ENCODE data around the gene OR52H1. TPM values are rescaled to one million over a fixed set of nuclear protein-coding genes. Genes with fewer than 3 reads are reported as not detected.

The OR52H1 gene
- total RNA-seq, 1 donor from 2014 or later: not detected

DNA sequence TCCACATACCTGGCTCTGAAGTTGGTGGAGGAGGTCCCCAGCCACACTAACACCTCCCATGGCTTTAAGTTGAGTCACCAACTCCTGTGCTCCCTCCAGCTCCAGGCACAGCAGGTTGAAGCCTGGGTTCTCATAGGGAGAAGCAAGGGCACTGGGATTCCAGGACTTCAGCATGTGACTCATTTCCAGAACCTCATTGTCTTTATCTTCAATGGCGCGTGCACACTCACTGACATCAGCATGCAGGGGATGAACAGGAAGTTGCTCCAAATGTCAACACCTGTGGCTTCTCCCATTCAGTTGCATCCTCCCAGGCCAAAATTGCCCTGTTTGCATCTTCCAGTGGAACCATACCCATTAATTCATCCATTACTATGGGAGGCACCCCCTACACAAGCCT lies 26.0 kb downstream of the OR52H1 start:
- intact Hi-C loops (cut with micrococcal nuclease): no loop called here
- H3K9me3 ChIP-seq (replicated peaks): no peaks in the 10 kb centered on the region
- no peaks in the 10 kb centered on the region for H3K4me1 ChIP-seq
- no peak overlapping the region for H3K4me3 ChIP-seq
- TF ChIP-seq, protein P1, sequence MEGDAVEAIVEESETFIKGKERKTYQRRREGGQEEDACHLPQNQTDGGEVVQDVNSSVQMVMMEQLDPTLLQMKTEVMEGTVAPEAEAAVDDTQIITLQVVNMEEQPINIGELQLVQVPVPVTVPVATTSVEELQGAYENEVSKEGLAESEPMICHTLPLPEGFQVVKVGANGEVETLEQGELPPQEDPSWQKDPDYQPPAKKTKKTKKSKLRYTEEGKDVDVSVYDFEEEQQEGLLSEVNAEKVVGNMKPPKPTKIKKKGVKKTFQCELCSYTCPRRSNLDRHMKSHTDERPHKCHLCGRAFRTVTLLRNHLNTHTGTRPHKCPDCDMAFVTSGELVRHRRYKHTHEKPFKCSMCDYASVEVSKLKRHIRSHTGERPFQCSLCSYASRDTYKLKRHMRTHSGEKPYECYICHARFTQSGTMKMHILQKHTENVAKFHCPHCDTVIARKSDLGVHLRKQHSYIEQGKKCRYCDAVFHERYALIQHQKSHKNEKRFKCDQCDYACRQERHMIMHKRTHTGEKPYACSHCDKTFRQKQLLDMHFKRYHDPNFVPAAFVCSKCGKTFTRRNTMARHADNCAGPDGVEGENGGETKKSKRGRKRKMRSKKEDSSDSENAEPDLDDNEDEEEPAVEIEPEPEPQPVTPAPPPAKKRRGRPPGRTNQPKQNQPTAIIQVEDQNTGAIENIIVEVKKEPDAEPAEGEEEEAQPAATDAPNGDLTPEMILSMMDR (IDR thresholded peaks at IDR 0.05; ENCODE audit: borderline replicate concordance): no peak
- no peak overlapping the region for H3K27ac ChIP-seq (replicated peaks)
- no peaks in the 10 kb centered on the region for H3K27me3 ChIP-seq (ENCODE audit: low read depth)
- no peak for DNase-seq
- H3K36me3 ChIP-seq: no peaks in the 10 kb centered on the region

DNA sequence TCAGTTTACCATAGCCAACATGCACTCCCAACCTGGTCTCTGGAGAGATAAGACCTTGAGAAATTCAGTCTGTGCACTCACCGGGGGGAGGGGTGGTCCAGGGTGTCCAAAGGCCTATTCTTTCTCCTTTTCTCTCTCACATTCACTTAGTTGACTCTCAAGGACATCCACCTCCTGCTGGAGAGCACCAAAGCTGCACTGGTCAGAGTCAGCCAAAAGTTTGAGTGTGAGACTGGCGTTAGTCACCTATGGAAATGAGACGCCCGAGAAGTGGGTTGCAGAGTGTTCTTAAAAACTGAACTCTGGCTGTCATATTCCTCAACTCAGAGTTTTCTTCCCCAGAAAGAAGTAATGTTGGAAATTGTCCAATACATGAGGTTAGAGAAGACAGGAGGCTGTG lies 26.8 kb downstream of the OR52H1 start:
- no peak for DNase-seq
- Histone ChIP-seq H3K4me3 (no peak overlapping the region), H3K27ac (replicated peaks) (no peak overlapping the region), H3K27me3 (ENCODE audit: low read depth) (no peaks in the 10 kb centered on the region), H3K36me3 (no peaks in the 10 kb centered on the region), H3K9me3 (replicated peaks) (no peaks in the 10 kb centered on the region), H3K4me1 (no peaks in the 10 kb centered on the region)
- intact Hi-C loops (cut with micrococcal nuclease): no loop called here
- TF ChIP-seq, protein P1 (IDR thresholded peaks at IDR 0.05; ENCODE audit: borderline replicate concordance): no peak

DNA sequence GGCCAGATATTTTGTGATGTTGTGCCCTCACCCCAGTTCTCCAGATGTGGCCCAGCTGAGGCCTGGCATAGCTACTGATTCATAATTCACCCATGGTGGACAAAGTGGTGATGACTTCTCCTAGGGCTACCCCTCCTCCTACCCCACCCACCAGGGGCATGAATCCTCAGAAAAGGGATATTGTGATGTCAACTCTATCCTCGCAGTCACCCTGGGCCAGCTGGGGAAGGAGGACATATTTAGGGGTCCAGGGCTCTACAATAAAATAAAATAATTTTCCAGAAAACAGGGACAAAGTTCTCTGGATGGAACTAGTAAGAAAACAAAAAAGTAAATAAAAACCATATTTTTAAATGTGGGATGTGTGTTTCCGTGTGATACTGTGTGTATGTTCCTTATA lies 31.7 kb downstream of the OR52H1 start, which contains the start of gene UBQLNL:
TSS of gene UBQLNL (minus strand) at position 101 of the 400 bp plus-strand sequence. CDS start 258 bp downstream, outside the sequence.
- TF ChIP-seq, protein P1 (IDR thresholded peaks at IDR 0.05; ENCODE audit: borderline replicate concordance): no peak
- intact Hi-C loops (cut with micrococcal nuclease): no loop called here

DNA sequence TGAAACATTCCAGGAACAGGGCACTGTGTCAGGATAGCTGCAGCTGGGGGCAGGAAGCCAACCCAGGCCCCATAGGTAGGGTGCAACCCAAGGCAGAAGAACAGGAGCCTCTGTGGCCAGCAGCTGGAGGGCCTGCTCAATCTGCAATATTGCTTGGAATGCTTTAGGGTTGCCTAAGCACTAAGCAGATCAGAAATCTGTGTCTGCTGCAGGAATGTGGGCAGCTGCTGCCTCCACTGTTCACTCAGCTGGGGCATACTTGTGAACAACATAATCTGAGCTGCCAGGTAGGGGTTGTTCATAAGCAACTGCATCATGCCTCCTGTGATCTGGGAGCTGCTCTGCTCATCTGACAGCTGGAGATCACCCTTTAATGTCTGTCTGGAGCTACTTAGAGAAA lies 33.5 kb downstream of the OR52H1 start:
- Histone ChIP-seq H3K4me3 (no peak overlapping the region), H3K36me3 (no peaks in the 10 kb centered on the region), H3K27ac (replicated peaks) (no peak overlapping the region), H3K27me3 (ENCODE audit: low read depth) (no peaks in the 10 kb centered on the region), H3K4me1 (no peaks in the 10 kb centered on the region), H3K9me3 (replicated peaks) (no peaks in the 10 kb centered on the region)
- intact Hi-C loops (cut with micrococcal nuclease): no loop called here
- DNase-seq: no peak
- TF ChIP-seq, protein P1 (IDR thresholded peaks at IDR 0.05; ENCODE audit: borderline replicate concordance): no peak

More for the DNA sequence above, 31.7 kb downstream of the OR52H1 start, which contains the start of gene UBQLNL:
- H3K4me3 ChIP-seq: no peak within 1 kb of the TSS
- no peaks in the 10 kb centered on the region for H3K4me1 ChIP-seq
- no peaks in the 10 kb centered on the region for H3K27me3 ChIP-seq (ENCODE audit: low read depth)
- no peaks in the 10 kb centered on the region for H3K36me3 ChIP-seq
- H3K9me3 ChIP-seq (replicated peaks): no peaks in the 10 kb centered on the region
- H3K27ac ChIP-seq (replicated peaks): no peak within 1 kb of the TSS
- DNase-seq: no peak

DNA sequence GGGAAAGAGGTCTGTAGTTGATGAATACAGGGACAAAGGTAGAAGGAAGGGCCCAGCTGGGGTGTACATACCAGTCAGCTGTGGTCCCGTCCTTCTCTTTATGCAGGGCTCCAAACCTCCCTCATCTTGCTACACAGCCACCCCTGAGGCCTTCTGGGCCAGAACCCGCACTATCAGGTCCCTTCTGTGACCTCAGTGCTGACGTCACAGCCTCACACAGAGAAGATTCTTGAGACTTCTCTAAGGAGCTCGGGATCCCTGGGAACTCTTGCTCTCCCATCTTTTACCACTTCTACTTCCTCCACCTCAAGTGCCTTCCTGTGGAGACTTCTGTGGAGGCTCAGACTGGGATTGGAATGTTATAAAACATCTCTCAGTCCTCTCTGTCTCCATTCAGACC lies 38.5 kb downstream of the OR52H1 start, which contains the start of gene UBQLN3:
TSS of gene UBQLN3 (minus strand) at position 155 of the 400 bp plus-strand sequence. CDS start 399 bp downstream, outside the sequence.
- no peaks in the 10 kb centered on the region for H3K9me3 ChIP-seq (replicated peaks)
- H3K4me1 ChIP-seq: no peaks in the 10 kb centered on the region
- no peak within 1 kb of the TSS for H3K27ac ChIP-seq (replicated peaks)
- intact Hi-C loops (cut with micrococcal nuclease): no loop called here
- H3K36me3 ChIP-seq: no peaks in the 10 kb centered on the region
- no peak for DNase-seq
- H3K27me3 ChIP-seq (ENCODE audit: low read depth): peaks cover 5% of the 10 kb centered on the region
- H3K4me3 ChIP-seq: no peak within 1 kb of the TSS
- TF ChIP-seq, protein P1 (IDR thresholded peaks at IDR 0.05; ENCODE audit: borderline replicate concordance): no peak
